Caco-2 (cell line): ENCODE data around the gene C1orf74. TPM values are rescaled to one million over a fixed set of nuclear protein-coding genes. Genes with fewer than 3 reads are reported as not detected.

ENCODE experiments used
- BruUV-seq: library from RNA; stranded (reverse); fragments of 400-500 nt; replicated peaks from 2 replicates; lab custom pipeline; 2021; lab: Mats Ljungman, UMichigan
- CTCF ChIA-PET: fragments of 300-600 bp; sonication (Branson Sonifier 250); formaldehyde crosslinking; loops from one replicate; lab custom pipeline; 2022; ENCODE audit warnings: antibody characterized with exemption; lab: Charles Lee
- POLR2A ChIA-PET: fragments of 300-600 bp; sonication (Branson Sonifier 250); formaldehyde crosslinking; loops from one replicate; lab custom pipeline; 2022; ENCODE audit warnings: antibody characterized with exemption; lab: Charles Lee
- DNase-seq, 2 experiments: peaks; one replicate each; pipeline versions ENCODE4 v3.0.0 to v3.0.0-alpha.2; 2020 to 2022
- H3K27me3 ChIP-seq: replicated peaks from 2 replicates; pipeline ENCODE4 v1.6.0; 2011; ENCODE audit warnings: low read length; ENCODE audit not compliant: control insufficient read depth, insufficient read depth
- H3K36me3 ChIP-seq: 2 replicates; pipeline ENCODE4 v1.5.1; 2011; ENCODE audit warnings: low read length; ENCODE audit not compliant: control insufficient read depth, insufficient read depth
- H3K4me1 ChIP-seq: fragments of 250-450 bp; sonication (Bioruptor Pico); 2 replicates; pipeline ENCODE4 v1.5.1; 2020; ENCODE audit warnings: mild to moderate bottlenecking
- H3K4me3 ChIP-seq: 2 replicates; pipeline ENCODE4 v1.5.1; 2011; ENCODE audit warnings: low read depth, mild to moderate bottlenecking, control low read depth, low read length
- H3K9me3 ChIP-seq: fragments of 250-450 bp; sonication (Bioruptor Pico); 2 replicates; pipeline ENCODE4 v1.5.1; 2020; ENCODE audit warnings: mild to moderate bottlenecking, moderate library complexity
- H3K27ac Mint-ChIP-seq: one replicate; pipeline ENCODE4 v1.8.0; 2022; ENCODE audit warnings: mixed read lengths; ENCODE audit not compliant: unreplicated experiment
- H3K27me3 Mint-ChIP-seq: one replicate; pipeline ENCODE4 v1.8.0; 2022; ENCODE audit warnings: mixed read lengths; ENCODE audit not compliant: insufficient read depth, unreplicated experiment
- H3K36me3 Mint-ChIP-seq: one replicate; pipeline ENCODE4 v1.8.0; 2022; ENCODE audit warnings: mild to moderate bottlenecking, mixed read lengths; ENCODE audit not compliant: insufficient read depth, unreplicated experiment
- H3K4me1 Mint-ChIP-seq: one replicate; pipeline ENCODE4 v1.8.0; 2022; ENCODE audit warnings: low read depth, mixed read lengths; ENCODE audit not compliant: unreplicated experiment
- H3K4me3 Mint-ChIP-seq: one replicate; pipeline ENCODE4 v1.8.0; 2022; ENCODE audit warnings: mild to moderate bottlenecking, moderate library complexity, mixed read lengths; ENCODE audit not compliant: unreplicated experiment
- H3K9me3 Mint-ChIP-seq: one replicate; pipeline ENCODE4 v1.8.0; 2022; ENCODE audit warnings: mixed read lengths; ENCODE audit not compliant: unreplicated experiment
- CTCF ChIP-seq, 2 experiments: fragments of 200-600 bp in 1 of 2; IDR thresholded peaks; 1 replicate in 1 of 2; 2 replicates in 1 of 2; pipeline versions ENCODE4 v1.5.1 to v1.8.0; 2011 to 2022; ENCODE audit warnings: antibody characterized with exemption in 1 of 2, control low read depth in 1 of 2, inconsistent platforms in 1 of 2, low read depth in 1 of 2, low read length in 1 of 2, mild to moderate bottlenecking in 1 of 2, moderate library complexity in 1 of 2; ENCODE audit not compliant: insufficient read depth in 1 of 2, severe bottlenecking in 1 of 2, unreplicated experiment in 1 of 2
- intact Hi-C: fragments of 100-400 bp; cut with micrococcal nuclease; formaldehyde crosslinking; loops from one replicate; pipeline ENCODE4 v1.10.0; 2022; ENCODE audit not compliant: unreplicated experiment
- total RNA-seq: library from RNA; stranded (reverse); gene quantifications from 2 replicates; pipeline ENCODE4 v1.2.3, GENCODE V29; 2022

Gene C1orf74
- total RNA-seq, 1 experiment from 2014 or later, result 4.5 TPM

DNA sequence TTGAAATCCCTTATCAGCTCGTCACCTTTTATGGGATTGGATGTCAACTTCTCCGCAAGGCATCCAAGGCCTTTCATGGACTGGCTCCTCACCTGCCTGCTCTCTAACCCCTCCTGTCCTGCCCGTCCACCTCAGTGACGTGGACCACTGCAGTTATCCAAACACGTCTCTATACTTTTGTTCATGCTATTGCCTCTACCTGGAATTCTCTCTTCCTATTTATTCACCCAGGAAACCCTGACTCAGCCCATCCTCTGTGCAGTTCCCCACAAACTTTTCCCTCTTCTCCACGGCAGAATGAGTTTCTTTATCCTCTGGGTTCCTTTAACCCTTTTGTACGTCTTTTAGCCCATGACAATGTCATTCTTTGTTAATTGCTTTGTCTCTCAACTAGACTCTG is 38.3 kb upstream of the C1orf74 start:
- Histone ChIP-seq H3K4me1 (peaks cover 17% of the 10 kb centered on the region), H3K4me3 (no peak overlapping the region), H3K36me3 (no peaks in the 10 kb centered on the region), H3K27me3 (no peaks in the 10 kb centered on the region), H3K9me3 (no peaks in the 10 kb centered on the region)
- Mint-ChIP-seq H3K36me3 (no peaks in the 10 kb centered on the region), H3K4me3 (peak overlapping the region; percentile 2), H3K9me3 (no peaks in the 10 kb centered on the region), H3K27me3 (peaks cover 2% of the 10 kb centered on the region), H3K27ac (no peak overlapping the region), H3K4me1 (peaks cover 29% of the 10 kb centered on the region)
- DNase-seq, result no peak
- no TSS peak for BruUV-seq
- intact Hi-C loops, result loop anchor here (1.0 kb wide), 1 partner anchor 16 kb away; the partner anchor contains the start of gene IRF6
- ChIA-PET POLR2A (interaction anchor here (1.0 kb wide), 1 partner anchor 17 kb away, joined by 3 read pairs; the partner anchor contains the start of gene IRF6), CTCF (interaction anchor here (2.4 kb wide), 1 partner anchor 17 kb away, joined by 16 read pairs; the partner anchor contains the start of gene IRF6)
- no peak for TF ChIP-seq CTCF (IDR thresholded peaks at IDR 0.05; ENCODE audit: insufficient read depth in 1 of 2, low read depth in 1 of 2, low read length in 1 of 2, severe bottlenecking in 1 of 2, unreplicated experiment in 1 of 2)

GRCh38 chr1:209820986-209821385 is 36.6 kb upstream of the C1orf74 start:
- no peak overlapping the region for H3K4me3 Mint-ChIP-seq
- ChIA-PET POLR2A (interaction anchor here (0.5 to 0.6 kb wide), 2 partner anchors 13 to 553 kb away, joined by 4 to 5 read pairs; no protein-coding TSS in a partner anchor), CTCF (no interaction called here)
- H3K9me3 Mint-ChIP-seq, result no peaks in the 10 kb centered on the region
- TF ChIP-seq CTCF (IDR thresholded peaks at IDR 0.05; ENCODE audit: insufficient read depth in 1 of 2, low read depth in 1 of 2, low read length in 1 of 2, severe bottlenecking in 1 of 2, unreplicated experiment in 1 of 2), result no peak
- no peak overlapping the region for H3K27ac Mint-ChIP-seq
- no TSS peak for BruUV-seq
- Histone ChIP-seq H3K4me1 (peaks cover 11% of the 10 kb centered on the region), H3K36me3 (no peaks in the 10 kb centered on the region), H3K9me3 (no peaks in the 10 kb centered on the region), H3K27me3 (no peaks in the 10 kb centered on the region), H3K4me3 (no peak overlapping the region)
- DNase-seq, result no peak
- H3K4me1 Mint-ChIP-seq, result peaks cover 24% of the 10 kb centered on the region
- no peaks in the 10 kb centered on the region for H3K36me3 Mint-ChIP-seq
- intact Hi-C loops, result no loop called here
- peaks cover 2% of the 10 kb centered on the region for H3K27me3 Mint-ChIP-seq

- Histone ChIP-seq H3K4me3 (no peak overlapping the region), H3K4me1 (0 out of 2 replicates have a peak, but pooled peaks cover 4% of the 10 kb centered on the region), H3K9me3 (no peaks in the 10 kb centered on the region), H3K36me3 (no peaks in the 10 kb centered on the region), H3K27me3 (no peaks in the 10 kb centered on the region)
- Mint-ChIP-seq H3K4me3 (no peak overlapping the region), H3K9me3 (no peaks in the 10 kb centered on the region), H3K27ac (no peak overlapping the region), H3K4me1 (peaks cover 15% of the 10 kb centered on the region), H3K27me3 (peaks cover 2% of the 10 kb centered on the region), H3K36me3 (no peaks in the 10 kb centered on the region)
- no peak for TF ChIP-seq CTCF (IDR thresholded peaks at IDR 0.05; ENCODE audit: insufficient read depth in 1 of 2, low read depth in 1 of 2, low read length in 1 of 2, severe bottlenecking in 1 of 2, unreplicated experiment in 1 of 2)
- POLR2A ChIA-PET, result no interaction called here
- intact Hi-C loops, result no loop called here
- CTCF ChIA-PET, result interaction anchor here (1.8 kb wide), 1 partner anchor 13 kb away, joined by 4 read pairs; the partner anchor contains the start of gene IRF6
- no TSS peak for BruUV-seq
- no peak for DNase-seq
Observed at GRCh38 chr1:209819058-209819457, 34.7 kb upstream of the C1orf74 start.
